ENCODE results near the gene CANT1.
"Not testable (repeated sequence)": the region's sequence is repeated elsewhere in the genome, so short reads cannot be mapped to it uniquely, and the experiment has no call there.

DNA sequence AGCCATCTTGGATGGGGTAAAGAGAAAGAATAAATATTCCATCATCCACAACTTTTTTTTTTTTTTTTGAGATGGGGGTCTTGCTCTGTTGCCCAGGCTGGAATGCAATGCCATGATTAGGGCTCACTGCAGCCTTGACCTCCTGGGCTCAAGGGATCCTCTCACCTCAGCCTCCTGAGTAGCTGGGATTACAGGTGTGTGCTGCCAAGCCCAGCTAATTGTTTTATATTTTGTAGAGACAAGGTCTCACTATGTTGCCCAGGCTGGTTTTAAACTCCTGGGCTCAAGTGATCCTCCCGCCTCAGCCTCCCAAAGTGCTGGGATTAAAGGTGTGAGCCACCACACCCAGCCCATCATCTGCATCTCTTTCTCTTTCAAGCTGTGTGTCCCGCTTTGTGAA, 12.4 kb upstream of the CANT1 start:
- TF ChIP-seq, protein P1, sequence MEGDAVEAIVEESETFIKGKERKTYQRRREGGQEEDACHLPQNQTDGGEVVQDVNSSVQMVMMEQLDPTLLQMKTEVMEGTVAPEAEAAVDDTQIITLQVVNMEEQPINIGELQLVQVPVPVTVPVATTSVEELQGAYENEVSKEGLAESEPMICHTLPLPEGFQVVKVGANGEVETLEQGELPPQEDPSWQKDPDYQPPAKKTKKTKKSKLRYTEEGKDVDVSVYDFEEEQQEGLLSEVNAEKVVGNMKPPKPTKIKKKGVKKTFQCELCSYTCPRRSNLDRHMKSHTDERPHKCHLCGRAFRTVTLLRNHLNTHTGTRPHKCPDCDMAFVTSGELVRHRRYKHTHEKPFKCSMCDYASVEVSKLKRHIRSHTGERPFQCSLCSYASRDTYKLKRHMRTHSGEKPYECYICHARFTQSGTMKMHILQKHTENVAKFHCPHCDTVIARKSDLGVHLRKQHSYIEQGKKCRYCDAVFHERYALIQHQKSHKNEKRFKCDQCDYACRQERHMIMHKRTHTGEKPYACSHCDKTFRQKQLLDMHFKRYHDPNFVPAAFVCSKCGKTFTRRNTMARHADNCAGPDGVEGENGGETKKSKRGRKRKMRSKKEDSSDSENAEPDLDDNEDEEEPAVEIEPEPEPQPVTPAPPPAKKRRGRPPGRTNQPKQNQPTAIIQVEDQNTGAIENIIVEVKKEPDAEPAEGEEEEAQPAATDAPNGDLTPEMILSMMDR (IDR thresholded peaks at IDR 0.05; ENCODE audit: low read depth, low read length), result not testable (repeated sequence)
- TF ChIP-seq POLR2A (IDR thresholded peaks at IDR 0.05; ENCODE audit: extremely low read depth, insufficient read length); MYC (IDR thresholded peaks at IDR 0.05; ENCODE audit: low read depth, low read length): not testable (repeated sequence)
- TF ChIP-seq, protein P2, sequence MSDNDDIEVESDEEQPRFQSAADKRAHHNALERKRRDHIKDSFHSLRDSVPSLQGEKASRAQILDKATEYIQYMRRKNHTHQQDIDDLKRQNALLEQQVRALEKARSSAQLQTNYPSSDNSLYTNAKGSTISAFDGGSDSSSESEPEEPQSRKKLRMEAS (IDR thresholded peaks at IDR 0.05; ENCODE audit: low read depth, low read length), result not testable (repeated sequence)

Data from NB4 (cell line).